Neural cell (in vitro differentiated cells): ENCODE data around the gene SCART1. TPM values are rescaled to one million over a fixed set of nuclear protein-coding genes. Genes with fewer than 3 reads are reported as not detected.
"Not testable (repeated sequence)": the region's sequence is repeated elsewhere in the genome, so short reads cannot be mapped to it uniquely, and the experiment has no call there.

ENCODE experiments used
- H2AFZ ChIP-seq: fragments of 200-600, 300-800 bp; sonication (generic), shearing (Covaris generic); 2 replicates; pipeline ENCODE4 v1.6.0; 2014; ENCODE audit warnings: low read depth, mild to moderate bottlenecking, antibody characterized with exemption, low read length, moderate library complexity
- H3F3A ChIP-seq: fragments of 200-600 bp; shearing (Covaris generic); 2 replicates; pipeline ENCODE4 v1.6.1; 2016; ENCODE audit warnings: mild to moderate bottlenecking, moderate library complexity, mixed read lengths, antibody characterized with exemption, low read length; ENCODE audit not compliant: insufficient read depth, poor library complexity, severe bottlenecking
- H3K27ac ChIP-seq: fragments of 200-600, 300-800 bp; sonication (generic), shearing (Covaris generic); 2 replicates; pipeline ENCODE4 v1.5.1; 2014; ENCODE audit warnings: mild to moderate bottlenecking, low read length, moderate library complexity
- H3K27me3 ChIP-seq: fragments of 300-800, 200-600 bp; sonication (generic), shearing (Covaris generic); 2 replicates; pipeline ENCODE4 v1.6.0; 2014; ENCODE audit warnings: mild to moderate bottlenecking, low read depth, low read length, moderate library complexity; ENCODE audit not compliant: insufficient read depth
- H3K36me3 ChIP-seq: fragments of 300-800, 200-600 bp; sonication (generic), shearing (Covaris generic); 2 replicates; pipeline ENCODE4 v1.5.1; 2014; ENCODE audit warnings: mild to moderate bottlenecking, antibody characterized with exemption, low read length, moderate library complexity; ENCODE audit not compliant: insufficient read depth
- H3K4me2 ChIP-seq: fragments of 300-800, 200-600 bp; sonication (generic), shearing (Covaris generic); 2 replicates; pipeline ENCODE4 v1.6.0; 2014; ENCODE audit warnings: mild to moderate bottlenecking, low read length
- H3K4me3 ChIP-seq: fragments of 300-800, 200-600 bp; sonication (generic), shearing (Covaris generic); 2 replicates; pipeline ENCODE4 v1.5.1; 2014; ENCODE audit warnings: mild to moderate bottlenecking, low read length, moderate library complexity
- H3K79me2 ChIP-seq: fragments of 200-600 bp; shearing (Covaris generic); replicated peaks from 2 replicates; pipeline ENCODE4 v1.6.0; 2014; ENCODE audit warnings: mild to moderate bottlenecking, low read length, moderate library complexity; ENCODE audit not compliant: insufficient read depth
- H3K9ac ChIP-seq: fragments of 300-800, 200-600 bp; sonication (generic), shearing (Covaris generic); 2 replicates; pipeline ENCODE4 v1.6.1; 2016; ENCODE audit warnings: mild to moderate bottlenecking, low read length, mixed read lengths
- H3K9me2 ChIP-seq: fragments of 200-600 bp; shearing (Covaris generic); 2 replicates; pipeline ENCODE4 v1.6.1; 2016; ENCODE audit warnings: mild to moderate bottlenecking, low read length, mixed read lengths; ENCODE audit not compliant: insufficient read depth
- H3K9me3 ChIP-seq: fragments of 200-600, 300-800 bp; sonication (generic), shearing (Covaris generic); 2 replicates; pipeline ENCODE4 v1.6.1; 2016; ENCODE audit warnings: mild to moderate bottlenecking, mixed run types, low read length, moderate library complexity, mixed read lengths
- H4K20me1 ChIP-seq: fragments of 200-600 bp; shearing (Covaris generic); 2 replicates; pipeline ENCODE4 v1.6.1; 2016; ENCODE audit warnings: mild to moderate bottlenecking, mixed run types; ENCODE audit not compliant: insufficient read depth
- CTCF ChIP-seq: fragments of 450-650 bp; IDR thresholded peaks from 2 replicates; pipeline ENCODE4 v1.5.1; 2014; ENCODE audit warnings: antibody characterized with exemption, mild to moderate bottlenecking, moderate library complexity; ENCODE audit not compliant: poor library complexity, severe bottlenecking
- EZH2 ChIP-seq: fragments of 200-600, 300-800 bp; shearing (Covaris generic), sonication (generic); IDR thresholded peaks from 2 replicates; pipeline ENCODE4 v1.6.1; 2014; ENCODE audit warnings: antibody characterized with exemption, low read length, borderline replicate concordance, mild to moderate bottlenecking; ENCODE audit not compliant: insufficient read depth, poor library complexity, severe bottlenecking
- MXI1 ChIP-seq: fragments of 450-650 bp; conservative IDR thresholded peaks from 2 replicates; pipeline ENCODE4 v1.6.1; 2014; ENCODE audit warnings: antibody characterized with exemption, mild to moderate bottlenecking; ENCODE audit not compliant: poor library complexity, severe bottlenecking
- POLR2AphosphoS5 ChIP-seq: IDR thresholded peaks from 2 replicates; pipeline ENCODE4 v1.6.1; 2012
- RAD21 ChIP-seq: fragments of 450-650 bp; conservative IDR thresholded peaks from 2 replicates; pipeline ENCODE4 v1.6.1; 2014; ENCODE audit warnings: antibody characterized with exemption, mild to moderate bottlenecking, moderate library complexity
- TAF1 ChIP-seq: IDR thresholded peaks from 2 replicates; pipeline ENCODE4 v1.6.1; 2012; ENCODE audit warnings: low read depth
- polyA plus RNA-seq: library from polyadenylated mRNA; depleted of rRNA; stranded (reverse); fragments of >200 nt; gene quantifications from 2 replicates; pipeline ENCODE4 v1.2.3, GENCODE V29; 2014

SCART1 gene
- polyA plus RNA-seq, 1 donor from 2014 or later = 4.3 TPM

GRCh38 chr10:133424601-133425000, 29.1 kb upstream of the SCART1 start, which contains the start of gene SPRN:
SPRN (minus strand) TSS chr10:133424625; CDS start chr10:133423681, 944 bp downstream.
- not testable (repeated sequence) for H2AFZ ChIP-seq, H3K9ac ChIP-seq, H3K27me3 ChIP-seq, H3K9me3 ChIP-seq, H3F3A ChIP-seq, H4K20me1 ChIP-seq, H3K36me3 ChIP-seq, H3K4me2 ChIP-seq, H3K79me2 ChIP-seq, H3K4me3 ChIP-seq, H3K27ac ChIP-seq, H3K9me2 ChIP-seq

GRCh38 chr10:133429571-133429970, 24.2 kb upstream of the SCART1 start:
- H3F3A ChIP-seq, H3K4me2 ChIP-seq, H3K79me2 ChIP-seq, H3K27ac ChIP-seq, H3K36me3 ChIP-seq, H3K9me2 ChIP-seq, H3K9ac ChIP-seq, H3K27me3 ChIP-seq, H2AFZ ChIP-seq, H4K20me1 ChIP-seq, H3K4me3 ChIP-seq, H3K9me3 ChIP-seq: not testable (repeated sequence)

- H3K4me2 ChIP-seq, H3K4me3 ChIP-seq, H2AFZ ChIP-seq, H3K9ac ChIP-seq, H3K9me3 ChIP-seq, H3F3A ChIP-seq, H4K20me1 ChIP-seq, H3K9me2 ChIP-seq, H3K27me3 ChIP-seq, H3K27ac ChIP-seq, H3K79me2 ChIP-seq, H3K36me3 ChIP-seq: not testable (repeated sequence)
Measured at GRCh38 chr10:133431888-133432613, 21.7 kb upstream of the SCART1 start.

- not testable (repeated sequence) for H3K9me2 ChIP-seq, H3K27me3 ChIP-seq, H3K4me3 ChIP-seq, H3K79me2 ChIP-seq, H3K4me2 ChIP-seq, H4K20me1 ChIP-seq, H3K9me3 ChIP-seq, H3F3A ChIP-seq, H2AFZ ChIP-seq, H3K27ac ChIP-seq, H3K9ac ChIP-seq, H3K36me3 ChIP-seq
Measured at GRCh38 chr10:133432789-133433188, 21.0 kb upstream of the SCART1 start.

- Histone ChIP-seq H4K20me1 (no peaks in the 10 kb centered on the region), H3K79me2 (no peaks in the 10 kb centered on the region), H3K27ac (no peak overlapping the region), H3K4me2 (no peak overlapping the region), H3F3A (no peaks in the 10 kb centered on the region), H3K27me3 (no peaks in the 10 kb centered on the region), H3K9me3 (peaks cover 4% of the 10 kb centered on the region), H3K4me3 (no peak overlapping the region), H3K9me2 (no peaks in the 10 kb centered on the region), H2AFZ (no peak overlapping the region), H3K9ac (no peak overlapping the region), H3K36me3 (no peaks in the 10 kb centered on the region)
- TF ChIP-seq POLR2AphosphoS5 (no peak), MXI1 (no peak), TAF1 (no peak), EZH2 (no peak), CTCF (no peak), RAD21 (no peak)
Measured at GRCh38 chr10:133438711-133439273, 15.0 kb upstream of the SCART1 start.
